ENCODE results near the gene COQ3. TPM values are rescaled to one million over a fixed set of nuclear protein-coding genes. Genes with fewer than 3 reads are reported as not detected.

COQ3 gene
- total and polyA plus RNA-seq, 12 donors: 22.4 to 41.5 (median 33.4) TPM

DNA sequence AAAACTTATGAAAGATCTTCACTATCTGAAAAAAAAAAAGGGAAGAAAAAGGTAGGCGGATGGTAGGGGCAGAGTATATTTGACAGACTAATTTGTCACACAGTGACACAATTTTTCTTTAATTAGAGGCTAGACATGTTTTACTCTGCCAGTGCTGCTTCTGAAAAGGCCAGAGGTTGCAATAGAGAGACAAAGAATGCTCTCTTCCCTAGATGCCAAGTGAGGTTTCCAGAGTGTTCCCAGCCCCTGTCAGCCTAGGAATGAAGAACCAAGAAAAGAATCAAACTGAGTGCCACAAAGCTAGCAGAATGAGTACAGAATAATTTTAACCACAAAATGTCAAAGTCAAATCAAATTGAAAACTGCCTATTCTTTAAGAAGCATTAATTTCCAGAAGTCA, 18.1 kb upstream of the COQ3 start:
- ATAC-seq (peak in 4 of 8 donors; percentile 66 to 93 (median 72)), DNase-seq (no peak)
- Histone ChIP-seq H3K4me3 (no peak overlapping the region), H3K9me3 (no peaks in the 10 kb centered on the region), H3K27me3 (no peaks in the 10 kb centered on the region), H3K36me3 (peaks cover 0 to 71% (median 36%) of the 10 kb centered on the region in 9 donors), H3K27ac (peak overlapping the region in 5 of 10 donors; percentile 6 to 50 (median 22)), H3K4me1 (peaks cover 0 to 64% (median 28%) of the 10 kb centered on the region in 9 donors)
- TF ChIP-seq, protein P1, sequence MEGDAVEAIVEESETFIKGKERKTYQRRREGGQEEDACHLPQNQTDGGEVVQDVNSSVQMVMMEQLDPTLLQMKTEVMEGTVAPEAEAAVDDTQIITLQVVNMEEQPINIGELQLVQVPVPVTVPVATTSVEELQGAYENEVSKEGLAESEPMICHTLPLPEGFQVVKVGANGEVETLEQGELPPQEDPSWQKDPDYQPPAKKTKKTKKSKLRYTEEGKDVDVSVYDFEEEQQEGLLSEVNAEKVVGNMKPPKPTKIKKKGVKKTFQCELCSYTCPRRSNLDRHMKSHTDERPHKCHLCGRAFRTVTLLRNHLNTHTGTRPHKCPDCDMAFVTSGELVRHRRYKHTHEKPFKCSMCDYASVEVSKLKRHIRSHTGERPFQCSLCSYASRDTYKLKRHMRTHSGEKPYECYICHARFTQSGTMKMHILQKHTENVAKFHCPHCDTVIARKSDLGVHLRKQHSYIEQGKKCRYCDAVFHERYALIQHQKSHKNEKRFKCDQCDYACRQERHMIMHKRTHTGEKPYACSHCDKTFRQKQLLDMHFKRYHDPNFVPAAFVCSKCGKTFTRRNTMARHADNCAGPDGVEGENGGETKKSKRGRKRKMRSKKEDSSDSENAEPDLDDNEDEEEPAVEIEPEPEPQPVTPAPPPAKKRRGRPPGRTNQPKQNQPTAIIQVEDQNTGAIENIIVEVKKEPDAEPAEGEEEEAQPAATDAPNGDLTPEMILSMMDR (IDR thresholded peaks at IDR 0.05): no peak
- WGBS, 2 donors: 86 to 91% methylated on average over 1 of the region's 1 CpG
- intact Hi-C loops (cut with DNase I): no loop called here

DNA sequence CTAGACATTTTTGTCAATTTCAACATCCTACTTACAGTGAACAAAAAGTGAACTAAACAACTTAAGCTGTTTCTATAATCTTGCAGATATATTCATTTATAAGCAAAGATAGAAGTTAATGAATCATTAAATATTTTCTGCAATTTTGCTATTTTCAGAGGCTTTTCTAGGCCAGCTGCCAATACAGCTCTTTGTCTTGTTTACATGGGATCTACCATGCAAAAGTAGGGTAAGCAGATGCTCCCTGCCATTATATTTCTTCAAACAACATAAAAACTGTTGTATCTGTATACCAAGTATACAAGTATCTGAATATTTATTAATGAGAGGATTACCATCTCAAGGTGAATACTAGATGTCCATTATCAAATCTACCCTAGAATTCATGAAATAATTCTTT, 15.7 kb upstream of the COQ3 start:
- ATAC-seq (no peak), DNase-seq (no peak)
- no peak overlapping the region for H3K27ac ChIP-seq
- no peaks in the 10 kb centered on the region for H3K27me3 ChIP-seq
- no peak overlapping the region for H3K4me3 ChIP-seq
- intact Hi-C loops (cut with DNase I): loop anchor here in 2 of 10 donors (10.0 kb wide), 2 partner anchors 115 to 135 kb away; no protein-coding TSS in a partner anchor
- peaks cover 0 to 40% (median 16%) of the 10 kb centered on the region in 9 donors for H3K4me1 ChIP-seq
- TF ChIP-seq, protein P1 (IDR thresholded peaks at IDR 0.05): no peak
- no peaks in the 10 kb centered on the region for H3K9me3 ChIP-seq
- peaks cover 0 to 95% (median 59%) of the 10 kb centered on the region in 9 donors for H3K36me3 ChIP-seq

DNA sequence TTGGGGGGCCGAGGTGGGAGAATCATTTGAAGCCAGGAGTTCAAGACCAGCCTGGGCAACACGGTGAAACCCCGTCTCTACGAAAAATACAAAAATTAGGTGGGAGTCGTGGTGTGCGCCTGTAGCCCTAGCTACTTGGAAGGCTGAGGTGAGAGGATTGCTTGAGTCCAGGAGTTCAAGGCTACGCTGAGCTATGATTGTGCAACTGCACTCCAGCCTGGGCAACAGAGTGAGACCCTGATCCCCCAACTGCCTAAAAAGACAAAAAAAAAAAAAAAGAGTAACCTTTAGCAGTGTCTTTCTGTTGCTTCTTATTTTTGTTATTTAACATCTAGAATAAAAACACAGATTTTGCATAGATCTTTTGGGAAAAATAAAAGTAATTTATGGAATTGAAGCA, 13.1 kb upstream of the COQ3 start:
- ATAC-seq: no peak
- Histone ChIP-seq H3K27ac (no peak overlapping the region), H3K4me3 (no peak overlapping the region), H3K9me3 (no peaks in the 10 kb centered on the region), H3K4me1 (peaks cover 0 to 20% (median 5%) of the 10 kb centered on the region in 9 donors), H3K27me3 (no peaks in the 10 kb centered on the region), H3K36me3 (peaks cover 0 to 100% (median 85%) of the 10 kb centered on the region in 9 donors)
- TF ChIP-seq, protein P1 (IDR thresholded peaks at IDR 0.05): no peak
- 83% methylated on average over 7 of the region's 7 CpGs for WGBS, 2 donors
- no peak for DNase-seq
- intact Hi-C loops (cut with DNase I): loop anchor here in 2 of 10 donors (10.0 kb wide), 2 partner anchors 118 to 138 kb away; no protein-coding TSS in a partner anchor

DNA sequence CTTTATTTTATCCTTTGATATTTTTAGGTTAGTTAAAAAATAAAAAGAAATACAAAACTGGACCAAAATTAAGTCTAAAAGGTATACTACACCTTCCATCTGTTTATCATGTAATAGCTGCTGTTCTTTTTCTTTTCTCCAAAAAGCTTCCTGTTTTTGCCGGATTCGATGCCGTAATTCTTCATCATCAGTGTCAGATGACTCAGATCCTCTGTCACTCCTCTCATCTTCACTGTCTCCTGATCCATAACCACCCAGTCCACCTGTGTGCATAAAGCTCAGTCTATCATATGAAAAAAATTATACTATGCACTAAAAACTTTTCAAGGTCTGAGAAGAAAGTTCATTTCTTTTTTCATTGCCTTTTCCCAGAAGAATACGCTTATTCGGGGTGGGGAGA, 8.5 kb upstream of the COQ3 start:
- intact Hi-C loops (cut with DNase I): loop anchor here in 2 of 10 donors (10.0 kb wide), 2 partner anchors 122 to 142 kb away; no protein-coding TSS in a partner anchor
- 89 to 93% methylated on average over 5 of the region's 5 CpGs for WGBS, 2 donors
- Histone ChIP-seq H3K9me3 (no peaks in the 10 kb centered on the region), H3K36me3 (peaks cover 0 to 100% (median 81%) of the 10 kb centered on the region in 9 donors), H3K4me1 (peaks cover 0 to 3% (median 0%) of the 10 kb centered on the region in 9 donors), H3K27me3 (no peaks in the 10 kb centered on the region), H3K27ac (no peak overlapping the region), H3K4me3 (no peak overlapping the region)
- ATAC-seq: no peak
- no peak for DNase-seq
- TF ChIP-seq, protein P1 (IDR thresholded peaks at IDR 0.05): no peak
